ENCODE measurements around the gene DZANK1. TPM values are rescaled to one million over a fixed set of nuclear protein-coding genes. Genes with fewer than 3 reads are reported as not detected.

The DZANK1 gene
- total and polyA plus RNA-seq, 2 of the 8 experiments (the other 6 are each of a cell fraction or from before 2014, with no cell fraction given), result 8.0 to 9.9 TPM

DNA sequence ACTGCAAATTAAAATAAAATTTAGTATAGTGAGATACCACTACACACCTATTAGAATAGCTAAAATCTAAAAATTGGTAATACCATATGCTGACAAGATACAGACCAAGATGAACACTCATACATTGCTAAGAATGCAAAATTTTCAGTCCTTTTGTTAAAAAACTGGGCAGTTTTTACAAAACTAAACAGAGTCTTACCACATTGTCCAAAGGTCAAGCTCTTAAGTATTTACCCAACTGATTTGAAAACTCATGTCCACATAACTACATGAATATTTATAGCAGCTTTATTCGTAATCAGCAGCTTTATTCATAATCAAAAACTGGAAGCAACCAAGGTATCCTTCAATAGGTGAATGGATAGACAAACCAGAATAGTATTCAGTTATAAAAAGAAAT, 10.4 kb upstream of the DZANK1 start:
- H3K56ac ChIP-seq (replicated peaks; ENCODE audit: insufficient read length, low read depth, low read length), result no peak overlapping the region
- no peak for DNase-seq (ENCODE audit: low read depth in 1 of 2, low spot score in 2 of 2)
- peaks cover 5 to 45% (median 29%) of the 10 kb centered on the region in 4 experiments for H3K36me3 ChIP-seq (ENCODE audit: control insufficient read depth in 2 of 4, insufficient read depth in 4 of 4, low read length in 3 of 4)
- H3K4ac ChIP-seq (replicated peaks; ENCODE audit: insufficient read length, low read depth, low read length), result no peak overlapping the region
- H3K79me1 ChIP-seq (ENCODE audit: low read depth, low read length), result no peaks in the 10 kb centered on the region
- no peaks in the 10 kb centered on the region for H4K20me1 ChIP-seq (replicated peaks in 1 of 2; ENCODE audit: control insufficient read depth in 1 of 2, insufficient read depth in 2 of 2, low read length in 2 of 2)
- H2BK120ac ChIP-seq (replicated peaks; ENCODE audit: low read depth, low read length), result no peak overlapping the region
- no peak overlapping the region for H4K8ac ChIP-seq (ENCODE audit: extremely low read depth, insufficient read depth, low read length)
- FAIRE-seq, result no peak
- POLR2A ChIA-PET (ENCODE audit: partially characterized antibody), result interaction anchor here (1.0 to 1.7 kb wide), 3 partner anchors 9 to 20 kb away, joined by 3 to 6 read pairs (median 4); partner anchors contain the start of genes DZANK1, POLR3F and RBBP9
- H4K5ac ChIP-seq (ENCODE audit: insufficient read length, low read depth, low read length), result no peak overlapping the region
- H3K18ac ChIP-seq (ENCODE audit: extremely low read depth, low read length), result no peak overlapping the region
- H2BK12ac ChIP-seq (ENCODE audit: low read depth, low read length), result no peak overlapping the region
- H3K23ac ChIP-seq (ENCODE audit: insufficient read length), result no peak overlapping the region
- CTCF ChIA-PET (ENCODE audit: partially characterized antibody), result interaction anchor here (0.6 to 0.7 kb wide), 2 partner anchors 28 to 73 kb away, joined by 3 read pairs; no protein-coding TSS in a partner anchor
- no peak overlapping the region for H3K9ac ChIP-seq (replicated peaks in 1 of 4; ENCODE audit: extremely low read depth in 1 of 4, low read depth in 3 of 4, low read length in 3 of 4)
- H2BK5ac ChIP-seq (ENCODE audit: low read depth, low read length), result no peak overlapping the region
- 100% methylated on average over 1 of the region's 1 CpG; no CpG with 5 or more reads in 1 of the 2 experiments for WGBS, 2 experiments (ENCODE audit: extremely low coverage in 1 of 2, insufficient coverage in 1 of 2, insufficient read length in 1 of 2, insufficient replicate concordance in 2 of 2, low coverage in 1 of 2, low lambda C conversion rate in 2 of 2, missing lambda C conversion rate in 1 of 2)
- no peaks in the 10 kb centered on the region for H3K23me2 ChIP-seq (ENCODE audit: low read depth, low read length)
- no peak overlapping the region for H3K27ac ChIP-seq (ENCODE audit: low read depth, low read length)
- H2AK5ac ChIP-seq (ENCODE audit: low read depth, low read length), result no peak overlapping the region
- H3K79me2 ChIP-seq (ENCODE audit: control insufficient read depth in 1 of 2, insufficient read depth in 2 of 2, low read length in 2 of 2), result no peaks in the 10 kb centered on the region
- H3K4me3 ChIP-seq (ENCODE audit: extremely low read depth in 1 of 4, insufficient read depth in 2 of 4, low read depth in 3 of 4, low read length in 4 of 4), result no peak overlapping the region
- no peak overlapping the region for H2AFZ ChIP-seq (ENCODE audit: low read length)
- H3K9me3 ChIP-seq (ENCODE audit: insufficient read depth in 2 of 2, low read depth in 1 of 2, low read length in 1 of 2), result no peaks in the 10 kb centered on the region
- no peak overlapping the region for H2BK20ac ChIP-seq (ENCODE audit: low read length)
- no peak overlapping the region for H2BK15ac ChIP-seq (ENCODE audit: low read length)
- no peaks in the 10 kb centered on the region for H3K27me3 ChIP-seq (replicated peaks in 1 of 4; ENCODE audit: control insufficient read depth in 3 of 4, extremely low read depth in 1 of 4, insufficient read depth in 3 of 4, low read length in 3 of 4)
- no peak overlapping the region for H4K91ac ChIP-seq (replicated peaks; ENCODE audit: insufficient read length, low read length)
- no peak overlapping the region for H3K4me2 ChIP-seq (ENCODE audit: insufficient read depth in 1 of 2, low read depth in 2 of 2, low read length in 2 of 2)
- no peak overlapping the region for H3K14ac ChIP-seq (ENCODE audit: insufficient read length)
- H3K4me1 ChIP-seq (replicated peaks in 1 of 4; ENCODE audit: control insufficient read depth in 3 of 4, insufficient read depth in 4 of 4, low read length in 3 of 4), result no peaks in the 10 kb centered on the region
- TF ChIP-seq CHD2 (IDR thresholded peaks at IDR 0.05; ENCODE audit: low read length) (no peak), TBP (IDR thresholded peaks at IDR 0.05; ENCODE audit: low read depth, low read length) (no peak), NRF1 (IDR thresholded peaks at IDR 0.05; ENCODE audit: low read depth, low read length) (no peak), SP1 (IDR thresholded peaks at IDR 0.05; ENCODE audit: low read depth, low read length) (no peak), RBBP5 (IDR thresholded peaks at IDR 0.05; ENCODE audit: borderline replicate concordance, low read depth, low read length) (no peak), FOSL1 (IDR thresholded peaks at IDR 0.05; ENCODE audit: insufficient read depth, low read depth, low read length) (no peak), NANOG (IDR thresholded peaks at IDR 0.05; ENCODE audit: insufficient read depth, low read depth, low read length, poor library complexity, severe bottlenecking) (no peak), RNF2 (IDR thresholded peaks at IDR 0.05; ENCODE audit: borderline replicate concordance, low read depth, low read length, missing control alignments, poor library complexity, severe bottlenecking) (no peak), KDM4A (IDR thresholded peaks at IDR 0.05; ENCODE audit: low read depth, low read length, severe bottlenecking) (no peak)
- TF ChIP-seq, protein P1, sequence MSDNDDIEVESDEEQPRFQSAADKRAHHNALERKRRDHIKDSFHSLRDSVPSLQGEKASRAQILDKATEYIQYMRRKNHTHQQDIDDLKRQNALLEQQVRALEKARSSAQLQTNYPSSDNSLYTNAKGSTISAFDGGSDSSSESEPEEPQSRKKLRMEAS (IDR thresholded peaks at IDR 0.05), result no peak
